ENCODE data around the gene TLCD5.

TLCD5 gene

GRCh38 chr11:120342226-120342625 is 17.1 kb downstream of the TLCD5 start:
- no peak for TF ChIP-seq USF1 (IDR thresholded peaks at IDR 0.05)
- no peak for TF ChIP-seq TCF12 (IDR thresholded peaks at IDR 0.05; ENCODE audit: low read depth)
- no peak for TF ChIP-seq MAX (IDR thresholded peaks at IDR 0.05)
- no peak for TF ChIP-seq TAF1 (IDR thresholded peaks at IDR 0.05; ENCODE audit: low read depth)
- TF ChIP-seq FOXM1 (IDR thresholded peaks at IDR 0.05; ENCODE audit: borderline replicate concordance, low read depth), result no peak
- TF ChIP-seq YY1 (IDR thresholded peaks at IDR 0.05; ENCODE audit: low read depth), result no peak
- no peak for TF ChIP-seq NFIC (IDR thresholded peaks at IDR 0.05)
- TF ChIP-seq EGR1 (IDR thresholded peaks at IDR 0.05), result no peak
- TF ChIP-seq RAD21 (IDR thresholded peaks at IDR 0.05; ENCODE audit: low read depth), result no peak
- no peak for TF ChIP-seq CREB1 (IDR thresholded peaks at IDR 0.05; ENCODE audit: low read depth)
- TF ChIP-seq CEBPB (IDR thresholded peaks at IDR 0.05), result no peak
- TF ChIP-seq EP300 (IDR thresholded peaks at IDR 0.05; ENCODE audit: borderline replicate concordance), result no peak
- no peak for TF ChIP-seq TEAD4 (IDR thresholded peaks at IDR 0.05)
- TF ChIP-seq REST (IDR thresholded peaks at IDR 0.05; ENCODE audit: low read depth), result no peak
- TF ChIP-seq ZBTB7A (IDR thresholded peaks at IDR 0.05; ENCODE audit: low read depth), result no peak

- TF ChIP-seq REST (IDR thresholded peaks at IDR 0.05; ENCODE audit: low read depth), result no peak
- no peak for TF ChIP-seq YY1 (IDR thresholded peaks at IDR 0.05; ENCODE audit: low read depth)
- no peak for TF ChIP-seq EP300 (IDR thresholded peaks at IDR 0.05; ENCODE audit: borderline replicate concordance)
- TF ChIP-seq ZBTB7A (IDR thresholded peaks at IDR 0.05; ENCODE audit: low read depth), result no peak
- no peak for TF ChIP-seq NFIC (IDR thresholded peaks at IDR 0.05)
- no peak for TF ChIP-seq EGR1 (IDR thresholded peaks at IDR 0.05)
- no peak for TF ChIP-seq CREB1 (IDR thresholded peaks at IDR 0.05; ENCODE audit: low read depth)
- TF ChIP-seq RAD21 (IDR thresholded peaks at IDR 0.05; ENCODE audit: low read depth), result no peak
- no peak for TF ChIP-seq TAF1 (IDR thresholded peaks at IDR 0.05; ENCODE audit: low read depth)
- TF ChIP-seq USF1 (IDR thresholded peaks at IDR 0.05), result no peak
- no peak for TF ChIP-seq MAX (IDR thresholded peaks at IDR 0.05)
- no peak for TF ChIP-seq FOXM1 (IDR thresholded peaks at IDR 0.05; ENCODE audit: borderline replicate concordance, low read depth)
- no peak for TF ChIP-seq TEAD4 (IDR thresholded peaks at IDR 0.05)
- no peak for TF ChIP-seq CEBPB (IDR thresholded peaks at IDR 0.05)
- TF ChIP-seq TCF12 (IDR thresholded peaks at IDR 0.05; ENCODE audit: low read depth), result no peak
Measured at GRCh38 chr11:120342678-120343077, 17.6 kb downstream of the TLCD5 start.

GRCh38 chr11:120343429-120343828 is 18.3 kb downstream of the TLCD5 start:
- peak; percentile 42; the same call in 1 of the 2 replicates for TF ChIP-seq USF1 (IDR thresholded peaks at IDR 0.05)
- no peak for TF ChIP-seq CREB1 (IDR thresholded peaks at IDR 0.05; ENCODE audit: low read depth)

GRCh38 chr11:120344302-120345004 is 19.4 kb downstream of the TLCD5 start:
- no peak for TF ChIP-seq TEAD4 (IDR thresholded peaks at IDR 0.05)
- TF ChIP-seq TCF12 (IDR thresholded peaks at IDR 0.05; ENCODE audit: low read depth), result no peak
- TF ChIP-seq EP300 (IDR thresholded peaks at IDR 0.05; ENCODE audit: borderline replicate concordance), result no peak
- no peak for TF ChIP-seq EGR1 (IDR thresholded peaks at IDR 0.05)
- TF ChIP-seq YY1 (IDR thresholded peaks at IDR 0.05; ENCODE audit: low read depth), result no peak
- no peak for TF ChIP-seq MAX (IDR thresholded peaks at IDR 0.05)
- no peak for TF ChIP-seq TAF1 (IDR thresholded peaks at IDR 0.05; ENCODE audit: low read depth)
- no peak for TF ChIP-seq FOXM1 (IDR thresholded peaks at IDR 0.05; ENCODE audit: borderline replicate concordance, low read depth)
- TF ChIP-seq USF1 (IDR thresholded peaks at IDR 0.05), result no peak
- TF ChIP-seq REST (IDR thresholded peaks at IDR 0.05; ENCODE audit: low read depth), result no peak
- TF ChIP-seq CEBPB (IDR thresholded peaks at IDR 0.05), result no peak
- TF ChIP-seq NFIC (IDR thresholded peaks at IDR 0.05), result no peak
- no peak for TF ChIP-seq ZBTB7A (IDR thresholded peaks at IDR 0.05; ENCODE audit: low read depth)
- no peak for TF ChIP-seq RAD21 (IDR thresholded peaks at IDR 0.05; ENCODE audit: low read depth)
- no peak for TF ChIP-seq CREB1 (IDR thresholded peaks at IDR 0.05; ENCODE audit: low read depth)

Data from Ishikawa (cell line).